Lower leg skin (tissue), 4 donors: ENCODE data around the gene ZFYVE28. TPM values are rescaled to one million over a fixed set of nuclear protein-coding genes. Genes with fewer than 3 reads are reported as not detected.

Experiments used
- DNase-seq, 2 donors: peaks; one replicate each; pipeline ENCODE4 v3.0.0-alpha.2; 2019; ENCODE audit warnings: low spot score in 2 of 2
- H3K4me3 ChIP-seq: fragments of 200-600 bp; sonication (generic); 2 replicates; pipeline ENCODE4 v1.5.1; 2017; ENCODE audit warnings: mild to moderate bottlenecking, low read depth; ENCODE audit not compliant: poor library complexity, severe bottlenecking
- POLR2A ChIP-seq, 2 donors: fragments of 450-650 bp; IDR thresholded peaks; one replicate each; pipeline ENCODE4 v1.6.1; 2016 to 2017; ENCODE audit warnings: antibody characterized with exemption in 2 of 2, mild to moderate bottlenecking in 1 of 2, moderate library complexity in 1 of 2
- WGBS, 2 donors: methylation state at CpG; one replicate each; pipeline ENCODE4 v1.1.5; 2018; 5-methylcytosine and 5-hydroxymethylcytosine counted together
- intact Hi-C: fragments of 100-400 bp; cut with DNase I; formaldehyde crosslinking; loops from one replicate; pipeline ENCODE4 v1.15.0; 2023; ENCODE audit warnings: low total_unique reads
- total RNA-seq, 4 donors: library from RNA; depleted of rRNA; stranded (reverse); fragments of >200 nt; gene quantifications; one replicate each; pipeline ENCODE4 v1.1.0, GENCODE V29; 2016
- TF ChIP-seq, protein P1 (sequence below), 3 donors: fragments of 450-650 bp; IDR thresholded peaks; one replicate each; pipeline ENCODE4 v1.5.1; 2016; ENCODE audit warnings: antibody characterized with exemption in 3 of 3, mild to moderate bottlenecking in 3 of 3, moderate library complexity in 2 of 3

ZFYVE28 gene
- total RNA-seq, 4 donors from 2014 or later: 5.0 to 12.8 (median 9.9) TPM

DNA sequence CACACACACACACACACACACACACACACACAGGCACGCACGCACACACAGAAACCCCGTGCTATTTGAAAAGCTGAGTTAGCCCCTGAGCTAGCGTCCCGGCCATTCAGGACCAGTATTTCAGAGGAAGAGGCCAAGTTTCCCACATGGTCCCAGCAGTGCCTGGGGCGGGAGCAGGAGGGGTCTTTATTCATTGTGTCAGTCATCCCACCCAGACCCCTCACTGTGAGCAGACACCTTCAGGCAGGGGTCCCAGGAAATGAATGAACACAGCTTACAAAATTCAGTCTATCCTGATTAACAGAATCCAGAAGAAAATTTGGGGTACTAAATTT is 58.1 kb downstream of the ZFYVE28 start:
- intact Hi-C loops: no loop called here
- no peak overlapping the region for H3K4me3 ChIP-seq
- no peak for DNase-seq
- TF ChIP-seq, protein P1, sequence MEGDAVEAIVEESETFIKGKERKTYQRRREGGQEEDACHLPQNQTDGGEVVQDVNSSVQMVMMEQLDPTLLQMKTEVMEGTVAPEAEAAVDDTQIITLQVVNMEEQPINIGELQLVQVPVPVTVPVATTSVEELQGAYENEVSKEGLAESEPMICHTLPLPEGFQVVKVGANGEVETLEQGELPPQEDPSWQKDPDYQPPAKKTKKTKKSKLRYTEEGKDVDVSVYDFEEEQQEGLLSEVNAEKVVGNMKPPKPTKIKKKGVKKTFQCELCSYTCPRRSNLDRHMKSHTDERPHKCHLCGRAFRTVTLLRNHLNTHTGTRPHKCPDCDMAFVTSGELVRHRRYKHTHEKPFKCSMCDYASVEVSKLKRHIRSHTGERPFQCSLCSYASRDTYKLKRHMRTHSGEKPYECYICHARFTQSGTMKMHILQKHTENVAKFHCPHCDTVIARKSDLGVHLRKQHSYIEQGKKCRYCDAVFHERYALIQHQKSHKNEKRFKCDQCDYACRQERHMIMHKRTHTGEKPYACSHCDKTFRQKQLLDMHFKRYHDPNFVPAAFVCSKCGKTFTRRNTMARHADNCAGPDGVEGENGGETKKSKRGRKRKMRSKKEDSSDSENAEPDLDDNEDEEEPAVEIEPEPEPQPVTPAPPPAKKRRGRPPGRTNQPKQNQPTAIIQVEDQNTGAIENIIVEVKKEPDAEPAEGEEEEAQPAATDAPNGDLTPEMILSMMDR (IDR thresholded peaks at IDR 0.05): no peak
- no peak for TF ChIP-seq POLR2A (IDR thresholded peaks at IDR 0.05)
- WGBS, 2 donors: 80 to 92% methylated on average over 6 of the region's 6 CpGs

DNA sequence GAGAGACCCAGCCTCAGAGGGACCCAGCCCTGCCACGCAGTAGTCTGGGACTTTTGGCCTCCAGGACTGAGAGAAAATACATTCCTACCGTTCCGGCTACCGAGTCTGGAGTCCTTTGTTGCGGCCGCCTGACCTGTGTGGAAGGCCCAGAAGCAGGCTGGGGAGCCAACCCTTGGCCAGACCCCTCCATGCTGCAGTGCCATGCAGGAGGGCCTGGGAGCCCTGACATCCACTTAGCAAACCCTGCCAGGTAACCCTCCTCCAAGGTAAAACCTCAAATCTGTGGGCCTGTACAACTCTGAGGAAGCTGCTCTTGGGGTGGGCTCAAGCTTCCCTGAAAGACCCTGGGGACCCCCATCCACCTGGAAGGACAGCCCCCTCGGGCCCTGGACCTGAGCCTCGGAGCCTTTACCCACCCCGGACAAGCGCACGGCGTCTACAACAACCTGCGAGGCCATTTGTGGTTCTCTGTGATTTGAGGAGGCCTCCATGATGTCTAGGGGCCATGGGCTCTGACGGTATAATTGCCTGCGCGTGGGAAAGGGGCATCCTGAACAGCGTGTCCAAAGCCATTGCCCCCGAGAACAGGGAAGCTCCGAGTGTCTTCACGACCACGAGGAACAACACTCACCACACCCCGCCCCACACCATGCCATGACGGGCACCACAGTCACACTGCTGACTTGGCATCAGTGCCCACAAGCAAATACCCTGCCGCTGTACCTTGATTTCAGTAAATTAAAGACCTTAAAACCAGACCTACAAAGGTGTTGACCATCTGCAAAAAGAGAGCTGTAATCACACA is 58.7 kb downstream of the ZFYVE28 start:
- 89 to 91% methylated on average over 23 to 24 of the region's 24 CpGs for WGBS, 2 donors
- H3K4me3 ChIP-seq: no peak overlapping the region
- DNase-seq: no peak
- intact Hi-C loops: no loop called here
- TF ChIP-seq, protein P1 (IDR thresholded peaks at IDR 0.05): no peak
- no peak for TF ChIP-seq POLR2A (IDR thresholded peaks at IDR 0.05)

DNA sequence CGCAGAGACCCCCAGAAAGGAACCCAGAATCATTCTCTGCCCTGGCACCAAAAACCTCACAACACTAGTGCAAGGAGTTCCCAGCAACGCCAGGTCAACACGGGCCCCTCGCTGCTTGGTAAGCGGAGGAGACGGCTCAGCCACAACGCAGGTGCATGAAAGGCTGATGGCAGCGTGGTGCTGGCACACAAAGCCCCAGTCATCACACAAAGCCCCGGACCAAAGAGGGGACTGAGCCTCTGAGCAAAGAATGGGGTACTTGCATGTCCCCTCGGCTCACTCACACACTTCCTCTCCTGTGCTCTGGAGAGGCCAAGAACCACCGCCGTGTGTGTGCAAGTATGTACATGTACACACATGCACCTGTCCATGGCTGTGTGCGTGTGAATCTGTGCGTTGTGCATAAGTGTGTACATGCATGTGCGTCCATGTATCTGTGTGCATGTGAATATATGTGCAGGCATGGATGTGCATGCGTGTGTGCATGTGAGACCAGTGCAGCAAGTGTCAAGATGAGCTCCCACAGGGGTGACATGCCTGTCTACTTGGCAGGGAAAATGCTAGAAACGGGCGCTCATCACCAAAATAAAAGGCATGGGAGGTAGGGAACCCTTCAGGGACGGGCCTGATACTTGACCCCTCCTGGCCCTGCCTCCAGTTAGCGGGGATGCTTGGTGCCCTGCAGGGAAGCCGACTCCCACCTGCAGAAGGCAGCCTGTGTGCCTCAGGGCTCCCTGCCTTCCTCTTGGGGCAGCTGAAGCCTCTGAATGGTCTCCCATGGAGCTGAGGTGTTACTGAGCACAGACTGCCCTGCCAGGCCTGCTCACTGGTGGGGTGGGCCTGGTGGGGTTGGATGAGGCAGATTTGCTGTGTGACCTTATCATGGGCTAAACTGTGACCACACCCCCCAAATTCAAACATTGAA is 60.4 kb downstream of the ZFYVE28 start:
- intact Hi-C loops: no loop called here
- WGBS, 2 donors: 81 to 86% methylated on average over 20 to 21 of the region's 21 CpGs
- peak in 1 of 2 donors; percentile 83 for DNase-seq
- H3K4me3 ChIP-seq: no peak overlapping the region
- TF ChIP-seq, protein P1 (IDR thresholded peaks at IDR 0.05): no peak
- no peak for TF ChIP-seq POLR2A (IDR thresholded peaks at IDR 0.05)

DNA sequence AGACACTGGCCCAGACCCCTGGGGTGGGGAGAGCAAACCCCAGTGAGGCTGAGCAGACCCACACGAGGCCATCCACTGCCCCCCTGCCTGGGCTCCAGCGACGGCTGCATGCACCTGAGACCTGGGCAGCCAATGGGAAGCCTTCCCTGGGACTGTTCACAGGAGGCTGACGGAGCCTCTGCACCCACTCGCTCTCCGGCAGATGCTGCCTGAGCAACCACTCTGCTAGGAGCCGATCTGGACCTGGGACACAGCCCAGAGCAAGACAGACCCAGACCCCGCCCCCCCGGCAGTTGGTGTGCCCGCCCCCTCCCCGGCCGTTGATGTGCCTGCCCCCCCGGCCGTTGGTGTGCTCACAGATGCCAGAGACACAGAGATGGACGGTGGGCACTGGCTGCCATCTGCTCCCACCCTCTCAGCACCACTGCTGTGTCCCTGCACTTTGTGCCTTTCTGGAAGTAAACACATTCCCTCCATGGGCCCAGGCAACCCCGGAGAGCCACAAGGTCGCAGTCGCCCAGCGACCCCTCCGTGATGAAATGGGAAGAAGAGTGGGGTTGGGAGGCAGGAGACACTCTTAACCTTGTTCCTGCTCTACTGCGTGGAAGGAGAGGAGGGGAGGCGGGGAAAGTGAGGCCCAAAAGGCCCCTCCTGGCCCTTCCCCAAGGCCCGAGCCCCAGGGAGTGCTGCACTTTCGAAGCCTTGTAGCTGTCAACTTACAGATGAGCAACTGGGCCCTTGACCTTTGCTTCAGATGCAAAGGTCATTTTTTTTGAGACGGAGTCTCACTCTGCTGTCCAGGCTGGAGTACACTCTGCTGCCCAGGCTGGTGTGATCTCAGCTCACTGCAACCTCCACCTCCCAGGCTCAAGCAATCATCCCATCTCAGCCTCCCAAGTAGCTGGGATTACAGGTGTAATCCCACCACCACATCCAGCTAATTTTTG is 62.0 kb downstream of the ZFYVE28 start:
- peak in 1 of 2 donors; percentile 65 for DNase-seq
- TF ChIP-seq POLR2A (IDR thresholded peaks at IDR 0.05): no peak
- TF ChIP-seq, protein P1 (IDR thresholded peaks at IDR 0.05): no peak
- H3K4me3 ChIP-seq: no peak overlapping the region
- intact Hi-C loops: no loop called here
- 82 to 89% methylated on average over 13 to 17 of the region's 25 CpGs for WGBS, 2 donors

DNA sequence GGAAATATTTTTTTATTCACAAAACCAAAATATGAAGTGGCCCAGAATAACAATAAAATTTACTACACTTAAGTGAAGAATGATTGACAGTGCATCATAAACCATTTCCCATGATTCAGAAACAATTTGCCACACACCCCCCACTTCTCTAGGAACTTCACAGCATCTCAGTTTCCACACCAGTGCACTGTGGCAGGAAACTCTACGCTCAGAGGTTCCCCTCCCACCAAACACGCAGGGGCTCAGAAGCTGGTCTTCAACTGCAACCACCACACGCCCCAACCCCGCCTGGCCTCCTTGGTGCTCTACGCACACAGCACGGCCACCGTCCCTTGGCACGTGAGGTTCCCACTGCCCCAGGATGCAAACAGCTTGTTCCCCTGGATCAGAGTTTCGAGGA is 63.7 kb downstream of the ZFYVE28 start:
- peak in 1 of 2 donors; percentile 37 for DNase-seq
- 88 to 90% methylated on average over 9 of the region's 9 CpGs for WGBS, 2 donors
- TF ChIP-seq, protein P1 (IDR thresholded peaks at IDR 0.05): no peak
- TF ChIP-seq POLR2A (IDR thresholded peaks at IDR 0.05): no peak
- no peak overlapping the region for H3K4me3 ChIP-seq
- intact Hi-C loops: no loop called here
